GM21528 (cell line): ENCODE data around the gene NAA40.

ENCODE experiments used
- ATAC-seq: cut with Tn5 transposase; IDR thresholded peaks from one replicate; pipeline ENCODE4 v1.9.1; 2021; ENCODE audit warnings: mild to moderate bottlenecking, moderate library complexity; ENCODE audit not compliant: unreplicated experiment, low FRiP score

Gene NAA40

GRCh38 chr11:63938479-63939396 lies at the start of gene NAA40:
NAA40 (plus strand) TSS chr11:63939002; CDS start chr11:63939097, 95 bp downstream.
- ATAC-seq = peak; percentile 89

DNA sequence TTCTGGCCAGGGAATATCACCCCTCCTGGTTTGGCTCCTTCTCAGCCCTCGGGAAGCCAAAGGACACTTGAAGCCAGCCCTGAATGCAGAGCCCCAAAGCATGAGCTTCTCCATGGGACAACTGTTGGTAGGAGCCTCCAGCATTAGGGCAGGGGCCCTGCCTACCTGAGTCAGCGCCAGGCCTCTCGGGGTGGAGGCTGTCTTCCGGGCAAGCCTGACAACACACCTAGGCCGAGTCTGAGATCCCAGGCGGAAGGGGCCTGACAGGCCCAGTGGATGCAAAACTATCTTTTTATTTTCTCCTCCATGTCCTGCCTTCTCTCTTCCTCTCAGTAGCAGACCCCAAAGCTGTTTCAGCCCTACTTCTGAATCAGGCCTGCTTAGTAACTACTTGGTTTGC lies 49.5 kb upstream of the NAA40 start:
- no peak for ATAC-seq

DNA sequence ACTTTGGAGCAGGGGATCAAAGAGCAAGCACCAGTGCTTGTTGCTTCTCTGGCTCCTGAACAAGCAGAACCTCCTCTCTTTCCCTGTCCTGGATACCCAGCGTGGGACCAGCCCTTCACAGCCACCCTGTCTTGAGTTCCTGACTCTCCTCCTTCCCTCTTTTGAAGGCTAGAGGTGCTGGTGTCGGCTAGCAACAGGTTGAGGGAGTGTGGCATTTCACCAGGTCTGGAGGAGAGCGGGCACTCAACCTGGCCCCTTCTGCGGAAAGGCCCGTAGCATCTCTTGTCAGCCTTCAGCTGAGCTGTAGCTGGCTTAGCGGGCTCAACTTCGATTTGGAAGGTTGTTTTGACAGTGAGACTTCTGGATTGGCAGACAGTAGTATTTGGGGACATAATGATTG lies 48.4 kb upstream of the NAA40 start:
- no peak for ATAC-seq

DNA sequence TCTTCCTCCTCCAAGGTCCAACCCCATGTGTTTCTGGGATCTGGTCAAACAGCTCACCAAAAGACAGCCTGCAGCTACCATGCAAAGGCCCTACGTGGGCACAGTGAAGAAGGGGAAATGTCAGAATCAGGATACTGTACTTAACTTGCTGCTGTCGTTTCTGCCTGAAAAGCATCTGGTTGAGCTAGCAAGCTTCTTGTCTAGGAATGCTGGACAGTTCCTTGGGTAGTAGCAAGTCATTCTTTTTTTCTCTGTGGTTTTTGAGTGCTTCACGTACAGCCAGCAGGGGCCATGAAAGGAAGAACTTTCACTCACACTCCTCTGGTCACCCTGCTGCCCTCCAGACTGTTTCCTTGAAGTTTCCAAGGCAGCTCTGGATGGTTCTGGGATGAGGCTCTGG lies 46.6 kb upstream of the NAA40 start:
- ATAC-seq = no peak

DNA sequence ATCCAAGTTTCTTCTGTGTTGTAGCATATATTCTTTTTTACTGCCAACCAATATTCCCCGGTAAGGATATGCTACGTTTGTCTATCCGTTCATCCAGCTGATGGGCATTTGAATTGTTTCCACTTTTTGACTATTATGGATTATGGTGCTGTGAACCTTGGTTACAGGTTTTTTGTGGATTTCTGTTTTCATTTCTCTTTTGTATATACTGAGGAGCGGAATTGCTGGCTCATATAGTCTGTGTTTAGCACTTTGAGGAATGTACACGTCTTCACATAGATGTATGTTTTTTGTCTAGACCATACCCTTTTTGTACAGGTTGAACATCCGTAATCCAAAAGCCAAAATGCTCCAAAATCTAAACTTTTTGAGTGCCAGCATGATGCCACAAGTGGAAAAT lies 45.4 kb upstream of the NAA40 start:
- ATAC-seq = no peak

DNA sequence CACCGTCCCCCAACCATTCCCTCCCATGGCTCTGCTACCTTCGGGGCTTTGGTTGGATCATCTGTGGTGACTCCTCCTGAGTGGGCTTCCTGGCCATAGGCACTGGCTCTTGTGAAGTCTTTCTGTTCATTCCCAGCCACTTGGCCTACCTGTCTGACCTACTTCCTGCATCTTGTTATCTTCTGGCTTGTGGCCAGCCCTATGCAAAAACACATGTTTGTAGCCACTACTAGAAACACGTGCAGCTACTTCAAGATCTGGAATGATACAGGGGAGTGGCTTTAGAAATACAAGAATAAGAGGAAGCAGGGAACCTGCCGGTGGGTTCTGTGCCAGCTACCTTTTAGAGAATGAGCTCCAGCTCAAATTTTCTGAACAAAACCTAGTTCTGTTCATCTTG lies 42.7 kb upstream of the NAA40 start:
- ATAC-seq = no peak

DNA sequence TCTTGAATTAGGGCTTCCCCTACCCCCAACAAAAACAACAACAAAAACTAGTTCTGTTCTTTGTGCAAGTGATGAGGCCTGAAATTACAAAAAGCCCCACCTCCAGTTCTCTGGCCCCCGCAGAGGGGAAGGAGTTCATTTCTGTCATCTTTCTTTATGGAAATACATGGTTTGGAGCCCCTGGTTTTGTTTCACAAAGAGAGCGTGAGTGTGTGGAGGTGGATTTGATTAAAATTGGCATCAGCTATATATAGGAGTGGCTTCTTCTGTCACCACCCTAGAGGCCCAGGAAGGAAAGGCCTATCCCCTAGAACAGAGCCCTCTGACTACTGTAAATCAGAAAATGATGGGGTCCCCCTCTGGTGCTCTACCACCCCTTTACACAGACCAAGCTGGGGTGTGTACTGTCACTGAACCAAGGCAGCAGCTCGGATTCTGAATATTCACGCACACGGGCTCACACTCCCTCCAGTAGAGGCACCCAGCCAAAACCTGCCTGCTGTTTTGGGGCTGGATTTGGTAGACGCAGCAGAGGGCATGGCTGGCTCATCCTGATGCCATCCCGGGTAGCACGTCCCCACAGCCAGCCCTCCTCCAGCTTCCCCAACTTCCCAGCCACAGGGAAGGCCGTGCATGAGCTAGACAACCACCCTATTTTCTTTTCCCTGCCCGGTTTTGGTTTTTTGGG lies 41.2 kb upstream of the NAA40 start:
- ATAC-seq = no peak

- no peak for ATAC-seq
Measured at GRCh38 chr11:63901660-63902059, 37.1 kb upstream of the NAA40 start.

- ATAC-seq = no peak
Measured at GRCh38 chr11:63903884-63904283, 34.9 kb upstream of the NAA40 start.

DNA sequence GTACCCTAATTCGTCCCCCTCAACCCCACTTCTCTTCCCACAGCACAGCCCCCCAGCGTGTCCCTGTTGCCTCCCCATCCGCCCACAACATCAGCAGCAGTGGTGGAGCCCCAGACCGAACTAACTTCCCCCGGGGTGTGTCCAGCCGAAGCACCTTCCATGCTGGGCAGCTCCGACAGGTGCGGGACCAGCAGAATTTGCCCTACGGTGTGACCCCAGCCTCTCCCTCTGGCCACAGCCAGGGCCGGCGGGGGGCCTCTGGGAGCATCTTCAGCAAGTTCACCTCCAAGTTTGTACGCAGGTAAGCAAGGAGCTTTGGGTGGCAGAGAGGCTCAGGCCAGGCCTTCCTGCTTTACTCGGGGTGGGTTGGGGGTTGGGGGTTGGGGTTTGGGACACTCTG lies 34.1 kb upstream of the NAA40 start:
- no peak for ATAC-seq

- ATAC-seq = no peak
Measured at GRCh38 chr11:63905179-63905578, 33.6 kb upstream of the NAA40 start.

DNA sequence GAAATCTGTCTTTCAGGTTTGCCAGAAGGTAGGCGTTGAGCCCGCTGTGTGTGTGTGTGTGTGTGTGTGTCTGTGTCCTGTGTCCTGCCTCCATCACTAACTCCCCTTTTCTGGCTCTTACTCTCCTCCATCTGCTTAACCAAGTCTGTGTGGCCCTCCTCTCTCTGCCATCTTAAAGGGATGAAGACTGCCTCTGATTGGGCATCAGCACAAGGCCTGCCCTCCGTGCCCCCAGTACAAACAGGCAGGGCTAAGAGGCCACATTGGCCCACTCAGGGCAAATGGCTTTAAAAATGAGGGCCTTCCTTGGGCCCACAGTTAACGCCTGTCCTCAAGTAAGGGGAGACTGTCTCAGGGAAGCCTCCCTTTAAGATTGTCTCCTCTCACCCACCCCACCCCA lies 32.7 kb upstream of the NAA40 start:
- no peak for ATAC-seq

DNA sequence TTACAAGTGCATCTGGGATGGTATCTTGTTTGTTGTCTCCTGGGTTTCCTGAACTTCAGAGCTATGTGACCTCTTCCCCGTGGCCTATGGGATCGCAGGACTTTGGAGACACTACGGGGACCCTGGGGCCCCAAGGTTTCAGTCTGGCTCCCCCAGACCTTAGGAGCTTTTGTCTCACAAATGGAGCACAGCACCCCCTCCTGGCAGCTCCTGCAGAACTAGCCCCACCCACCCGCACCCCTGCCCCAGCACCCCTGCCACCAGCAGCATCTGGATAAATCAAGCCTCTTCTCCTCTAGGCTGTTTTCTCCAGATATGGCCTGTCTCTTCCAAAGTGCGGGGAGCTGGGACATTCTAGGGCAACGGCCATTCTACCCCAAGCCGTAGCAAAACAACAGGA lies 32.2 kb upstream of the NAA40 start:
- no peak for ATAC-seq

GRCh38 chr11:63907063-63907462 lies 31.7 kb upstream of the NAA40 start:
- ATAC-seq = no peak

GRCh38 chr11:63907808-63908530 lies 30.8 kb upstream of the NAA40 start:
- ATAC-seq = no peak

- ATAC-seq = no peak
Measured at GRCh38 chr11:63908631-63909401, 30.0 kb upstream of the NAA40 start.

- no peak for ATAC-seq
Measured at GRCh38 chr11:63909591-63910506, 29.0 kb upstream of the NAA40 start.

GRCh38 chr11:63910675-63911074 lies 28.1 kb upstream of the NAA40 start:
- no peak for ATAC-seq

DNA sequence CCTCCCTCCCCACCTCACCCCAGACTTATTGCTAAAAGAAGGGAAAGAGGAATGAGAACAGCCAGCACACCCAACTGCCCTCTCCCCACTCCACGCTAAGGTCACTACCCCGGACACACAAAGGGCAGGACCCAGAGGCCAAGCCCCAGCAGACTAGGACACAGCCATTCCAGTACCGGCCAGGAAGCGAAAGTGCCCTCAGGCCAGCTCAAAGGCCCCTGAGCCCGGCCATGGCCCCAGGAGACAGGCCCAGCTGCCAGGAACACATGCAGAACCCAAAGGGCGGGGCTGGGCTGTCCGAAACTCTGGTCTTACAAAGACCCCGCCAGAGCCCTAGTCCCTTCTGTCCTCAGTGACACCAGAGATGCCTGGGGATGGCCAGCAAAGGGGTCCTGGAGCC lies 27.4 kb upstream of the NAA40 start:
- no peak for ATAC-seq
